Breast epithelium (tissue), 3 donors: ENCODE measurements around the gene GP1BA.

Experiments
- POLR2AphosphoS5 ChIP-seq, 3 donors: sonication (generic); formaldehyde crosslinking; IDR thresholded peaks; one replicate each; pipeline ENCODE4 v1.6.1; 2017; ENCODE audit warnings: antibody characterized with exemption in 3 of 3
- TF ChIP-seq, protein P1 (sequence below), 3 donors: fragments of 450-650 bp; IDR thresholded peaks; one replicate each; pipeline ENCODE4 v1.5.1; 2016 to 2017; ENCODE audit warnings: antibody characterized with exemption in 3 of 3, mild to moderate bottlenecking in 3 of 3, moderate library complexity in 3 of 3

DNA sequence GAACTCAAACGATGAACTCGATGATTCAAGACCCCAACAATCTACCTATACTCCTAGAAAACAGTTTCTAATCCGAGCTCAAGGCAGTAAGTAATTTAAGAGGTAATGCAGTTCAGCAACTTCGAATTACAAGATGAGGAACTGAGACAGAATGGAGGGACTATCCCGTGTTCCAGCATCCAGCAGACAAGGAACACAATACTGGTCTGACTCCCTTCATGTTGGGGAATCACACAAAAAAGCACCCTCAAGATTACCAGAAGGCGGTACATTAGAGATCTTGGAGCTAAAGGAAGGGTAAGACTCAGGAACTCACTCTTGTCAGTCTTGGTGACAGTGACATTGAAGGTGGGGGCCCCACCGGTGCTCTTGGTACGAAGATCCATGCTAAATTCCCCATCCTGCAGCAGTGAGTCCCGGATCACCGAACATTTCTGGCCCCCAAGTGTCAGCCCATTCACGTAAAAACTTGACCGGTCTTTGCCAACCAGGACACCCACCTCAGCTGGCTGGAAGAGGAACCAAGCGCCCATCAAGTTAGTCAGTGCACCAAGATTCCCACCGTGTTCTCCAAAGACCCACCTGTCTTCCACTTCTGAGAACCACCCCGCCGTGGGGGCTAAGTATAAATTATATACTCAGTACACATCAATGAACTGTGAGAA is 14.4 kb downstream of the GP1BA start:
- TF ChIP-seq, protein P1, sequence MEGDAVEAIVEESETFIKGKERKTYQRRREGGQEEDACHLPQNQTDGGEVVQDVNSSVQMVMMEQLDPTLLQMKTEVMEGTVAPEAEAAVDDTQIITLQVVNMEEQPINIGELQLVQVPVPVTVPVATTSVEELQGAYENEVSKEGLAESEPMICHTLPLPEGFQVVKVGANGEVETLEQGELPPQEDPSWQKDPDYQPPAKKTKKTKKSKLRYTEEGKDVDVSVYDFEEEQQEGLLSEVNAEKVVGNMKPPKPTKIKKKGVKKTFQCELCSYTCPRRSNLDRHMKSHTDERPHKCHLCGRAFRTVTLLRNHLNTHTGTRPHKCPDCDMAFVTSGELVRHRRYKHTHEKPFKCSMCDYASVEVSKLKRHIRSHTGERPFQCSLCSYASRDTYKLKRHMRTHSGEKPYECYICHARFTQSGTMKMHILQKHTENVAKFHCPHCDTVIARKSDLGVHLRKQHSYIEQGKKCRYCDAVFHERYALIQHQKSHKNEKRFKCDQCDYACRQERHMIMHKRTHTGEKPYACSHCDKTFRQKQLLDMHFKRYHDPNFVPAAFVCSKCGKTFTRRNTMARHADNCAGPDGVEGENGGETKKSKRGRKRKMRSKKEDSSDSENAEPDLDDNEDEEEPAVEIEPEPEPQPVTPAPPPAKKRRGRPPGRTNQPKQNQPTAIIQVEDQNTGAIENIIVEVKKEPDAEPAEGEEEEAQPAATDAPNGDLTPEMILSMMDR (IDR thresholded peaks at IDR 0.05) = no peak
- no peak for TF ChIP-seq POLR2AphosphoS5 (IDR thresholded peaks at IDR 0.05)
